PFSK-1 (cell line): ENCODE results near the gene GATB.

Experiments used
- FOXP2 ChIP-seq: optimal IDR thresholded peaks from 2 replicates; pipeline ENCODE3; 2011; ENCODE audit warnings: borderline replicate concordance, control low read depth, inconsistent platforms; ENCODE audit not compliant: insufficient read depth; ENCODE audit errors: extremely low read length, extremely low read depth
- POLR2AphosphoS5 ChIP-seq: IDR thresholded peaks from 2 replicates; pipeline ENCODE4 v1.6.1; 2012; ENCODE audit warnings: low read depth, mild to moderate bottlenecking, control low read depth, low read length, moderate library complexity
- REST ChIP-seq, 2 experiments: IDR thresholded peaks; 2 replicates each; pipeline versions ENCODE4 v1.6.1 to v1.8.0; 2011 to 2012; ENCODE audit warnings: low read depth in 2 of 2, low read length in 2 of 2, control low read depth in 1 of 2, inconsistent platforms in 1 of 2, mild to moderate bottlenecking in 1 of 2, moderate library complexity in 1 of 2; ENCODE audit not compliant: insufficient read depth in 1 of 2
- SIN3A ChIP-seq: IDR thresholded peaks from 2 replicates; pipeline ENCODE4 v1.6.1; 2012; ENCODE audit warnings: mild to moderate bottlenecking, low read length, moderate library complexity, borderline replicate concordance; ENCODE audit not compliant: insufficient read depth
- TAF1 ChIP-seq: IDR thresholded peaks from 2 replicates; pipeline ENCODE4 v1.6.1; 2012; ENCODE audit warnings: low read length, control low read depth, borderline replicate concordance; ENCODE audit not compliant: insufficient read depth

The GATB gene

GRCh38 chr4:151743128-151743854 is 17.5 kb downstream of the GATB start:
- TF ChIP-seq SIN3A: no peak
- no peak for TF ChIP-seq REST (IDR thresholded peaks at IDR 0.05; ENCODE audit: insufficient read depth in 1 of 2, low read depth in 2 of 2, low read length in 2 of 2)
- TF ChIP-seq TAF1: no peak
- no peak for TF ChIP-seq FOXP2
- TF ChIP-seq POLR2AphosphoS5: no peak

GRCh38 chr4:151738720-151739517 is 21.9 kb downstream of the GATB start:
- no peak for TF ChIP-seq SIN3A
- no peak for TF ChIP-seq TAF1

- TF ChIP-seq FOXP2 (no peak), SIN3A (no peak), TAF1 (no peak), POLR2AphosphoS5 (no peak), REST (IDR thresholded peaks at IDR 0.05; ENCODE audit: insufficient read depth in 1 of 2, low read depth in 2 of 2, low read length in 2 of 2) (no peak)
These were observed 24.4 kb downstream of the GATB start for GRCh38 chr4:151736361-151736760.

GRCh38 chr4:151729731-151730559 is 30.9 kb downstream of the GATB start:
- no peak for TF ChIP-seq TAF1
- TF ChIP-seq POLR2AphosphoS5: no peak
- TF ChIP-seq SIN3A: no peak
- no peak for TF ChIP-seq REST (IDR thresholded peaks at IDR 0.05; ENCODE audit: insufficient read depth in 1 of 2, low read depth in 2 of 2, low read length in 2 of 2)
- TF ChIP-seq FOXP2: no peak

- TF ChIP-seq POLR2AphosphoS5 (no peak), FOXP2 (no peak), SIN3A (no peak), REST (IDR thresholded peaks at IDR 0.05; ENCODE audit: insufficient read depth in 1 of 2, low read depth in 2 of 2, low read length in 2 of 2) (no peak), TAF1 (no peak)
These were observed 32.1 kb downstream of the GATB start for GRCh38 chr4:151728679-151729078.
